22Rv1 (cell line): ENCODE results near the gene CADM1.

ENCODE experiments used
- ZFX ChIP-seq: fragments of 450-650 bp; IDR thresholded peaks from 2 replicates; pipeline ENCODE4 v1.6.1; 2017; ENCODE audit warnings: antibody characterized with exemption, borderline replicate concordance
- TF ChIP-seq, protein P1 (sequence below): fragments of 450-650 bp; IDR thresholded peaks from 2 replicates; pipeline ENCODE4 v1.5.1; 2017; ENCODE audit warnings: mild to moderate bottlenecking

GRCh38 chr11:115201111-115201792, 303.0 kb downstream of the CADM1 start:
- TF ChIP-seq, protein P1, sequence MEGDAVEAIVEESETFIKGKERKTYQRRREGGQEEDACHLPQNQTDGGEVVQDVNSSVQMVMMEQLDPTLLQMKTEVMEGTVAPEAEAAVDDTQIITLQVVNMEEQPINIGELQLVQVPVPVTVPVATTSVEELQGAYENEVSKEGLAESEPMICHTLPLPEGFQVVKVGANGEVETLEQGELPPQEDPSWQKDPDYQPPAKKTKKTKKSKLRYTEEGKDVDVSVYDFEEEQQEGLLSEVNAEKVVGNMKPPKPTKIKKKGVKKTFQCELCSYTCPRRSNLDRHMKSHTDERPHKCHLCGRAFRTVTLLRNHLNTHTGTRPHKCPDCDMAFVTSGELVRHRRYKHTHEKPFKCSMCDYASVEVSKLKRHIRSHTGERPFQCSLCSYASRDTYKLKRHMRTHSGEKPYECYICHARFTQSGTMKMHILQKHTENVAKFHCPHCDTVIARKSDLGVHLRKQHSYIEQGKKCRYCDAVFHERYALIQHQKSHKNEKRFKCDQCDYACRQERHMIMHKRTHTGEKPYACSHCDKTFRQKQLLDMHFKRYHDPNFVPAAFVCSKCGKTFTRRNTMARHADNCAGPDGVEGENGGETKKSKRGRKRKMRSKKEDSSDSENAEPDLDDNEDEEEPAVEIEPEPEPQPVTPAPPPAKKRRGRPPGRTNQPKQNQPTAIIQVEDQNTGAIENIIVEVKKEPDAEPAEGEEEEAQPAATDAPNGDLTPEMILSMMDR: no peak
- no peak for TF ChIP-seq ZFX
